HL-60 (cell line): ENCODE results near the gene NBAS.

Experiments used
- DNase-seq, 2 experiments: peaks; one replicate each; pipeline ENCODE4 v3.0.0-alpha.2; 2010 to 2020; ENCODE audit warnings: low read depth in 1 of 2, low spot score in 1 of 2
- H3K27ac ChIP-seq: fragments of 250-450 bp; sonication (Bioruptor Pico); replicated peaks from 2 replicates; pipeline ENCODE4 v1.5.1; 2020; ENCODE audit warnings: mild to moderate bottlenecking, moderate library complexity
- H3K27me3 ChIP-seq: fragments of 250-450 bp; sonication (Bioruptor Pico); 2 replicates; pipeline ENCODE4 v1.5.1; 2021; ENCODE audit warnings: mild to moderate bottlenecking, moderate library complexity; ENCODE audit not compliant: insufficient read depth, poor library complexity, severe bottlenecking
- H3K4me3 ChIP-seq: replicated peaks from 2 replicates; pipeline ENCODE4 v1.5.1; 2011; ENCODE audit warnings: mild to moderate bottlenecking, control low read depth, low read length; ENCODE audit not compliant: insufficient read depth
- GABPA ChIP-seq: IDR thresholded peaks from 2 replicates; pipeline ENCODE4 v1.6.1; 2012; ENCODE audit warnings: low read depth
- POLR2AphosphoS5 ChIP-seq: IDR thresholded peaks from 2 replicates; pipeline ENCODE4 v1.6.1; 2012; ENCODE audit warnings: low read depth
- SPI1 ChIP-seq: IDR thresholded peaks from 2 replicates; pipeline ENCODE4 v1.6.1; 2012; ENCODE audit warnings: low read depth, mild to moderate bottlenecking, borderline replicate concordance
- TF ChIP-seq, protein P1 (sequence below): IDR thresholded peaks from one replicate; pipeline ENCODE4 v1.5.1; 2011; ENCODE audit warnings: low read length, control low read depth, inconsistent platforms; ENCODE audit not compliant: insufficient read depth
- TF ChIP-seq, protein P2 (sequence below): IDR thresholded peaks from 2 replicates; pipeline ENCODE4 v1.6.1; 2012; ENCODE audit warnings: low read depth; ENCODE audit not compliant: insufficient replicate concordance

Gene NBAS

DNA sequence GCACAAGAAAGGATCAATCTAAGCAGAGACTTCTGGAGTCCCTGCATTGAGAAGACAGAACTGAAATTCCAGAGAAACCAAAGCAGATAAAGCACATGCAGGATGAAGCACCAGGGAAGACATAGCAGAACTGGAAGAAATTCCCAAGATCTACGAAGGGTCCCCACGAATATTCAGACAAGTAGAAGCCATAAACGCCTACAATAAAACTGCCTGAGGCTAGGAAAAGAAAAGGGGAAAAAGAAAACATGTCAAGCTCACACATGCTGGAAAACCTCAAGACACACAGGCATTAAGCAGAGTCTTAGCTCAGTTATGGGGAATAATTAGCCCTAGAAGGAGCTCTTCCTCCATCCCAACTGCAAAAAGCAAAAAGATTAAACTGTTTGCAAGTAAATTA lies 171.2 kb downstream of the NBAS start:
- Histone ChIP-seq H3K4me3 (no peak overlapping the region), H3K27ac (no peak overlapping the region), H3K27me3 (no peaks in the 10 kb centered on the region)
- DNase-seq = no peak
- no peak for TF ChIP-seq GABPA
- no peak for TF ChIP-seq POLR2AphosphoS5
- TF ChIP-seq, protein P1, sequence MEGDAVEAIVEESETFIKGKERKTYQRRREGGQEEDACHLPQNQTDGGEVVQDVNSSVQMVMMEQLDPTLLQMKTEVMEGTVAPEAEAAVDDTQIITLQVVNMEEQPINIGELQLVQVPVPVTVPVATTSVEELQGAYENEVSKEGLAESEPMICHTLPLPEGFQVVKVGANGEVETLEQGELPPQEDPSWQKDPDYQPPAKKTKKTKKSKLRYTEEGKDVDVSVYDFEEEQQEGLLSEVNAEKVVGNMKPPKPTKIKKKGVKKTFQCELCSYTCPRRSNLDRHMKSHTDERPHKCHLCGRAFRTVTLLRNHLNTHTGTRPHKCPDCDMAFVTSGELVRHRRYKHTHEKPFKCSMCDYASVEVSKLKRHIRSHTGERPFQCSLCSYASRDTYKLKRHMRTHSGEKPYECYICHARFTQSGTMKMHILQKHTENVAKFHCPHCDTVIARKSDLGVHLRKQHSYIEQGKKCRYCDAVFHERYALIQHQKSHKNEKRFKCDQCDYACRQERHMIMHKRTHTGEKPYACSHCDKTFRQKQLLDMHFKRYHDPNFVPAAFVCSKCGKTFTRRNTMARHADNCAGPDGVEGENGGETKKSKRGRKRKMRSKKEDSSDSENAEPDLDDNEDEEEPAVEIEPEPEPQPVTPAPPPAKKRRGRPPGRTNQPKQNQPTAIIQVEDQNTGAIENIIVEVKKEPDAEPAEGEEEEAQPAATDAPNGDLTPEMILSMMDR = no peak
- TF ChIP-seq SPI1 = no peak
- TF ChIP-seq, protein P2, sequence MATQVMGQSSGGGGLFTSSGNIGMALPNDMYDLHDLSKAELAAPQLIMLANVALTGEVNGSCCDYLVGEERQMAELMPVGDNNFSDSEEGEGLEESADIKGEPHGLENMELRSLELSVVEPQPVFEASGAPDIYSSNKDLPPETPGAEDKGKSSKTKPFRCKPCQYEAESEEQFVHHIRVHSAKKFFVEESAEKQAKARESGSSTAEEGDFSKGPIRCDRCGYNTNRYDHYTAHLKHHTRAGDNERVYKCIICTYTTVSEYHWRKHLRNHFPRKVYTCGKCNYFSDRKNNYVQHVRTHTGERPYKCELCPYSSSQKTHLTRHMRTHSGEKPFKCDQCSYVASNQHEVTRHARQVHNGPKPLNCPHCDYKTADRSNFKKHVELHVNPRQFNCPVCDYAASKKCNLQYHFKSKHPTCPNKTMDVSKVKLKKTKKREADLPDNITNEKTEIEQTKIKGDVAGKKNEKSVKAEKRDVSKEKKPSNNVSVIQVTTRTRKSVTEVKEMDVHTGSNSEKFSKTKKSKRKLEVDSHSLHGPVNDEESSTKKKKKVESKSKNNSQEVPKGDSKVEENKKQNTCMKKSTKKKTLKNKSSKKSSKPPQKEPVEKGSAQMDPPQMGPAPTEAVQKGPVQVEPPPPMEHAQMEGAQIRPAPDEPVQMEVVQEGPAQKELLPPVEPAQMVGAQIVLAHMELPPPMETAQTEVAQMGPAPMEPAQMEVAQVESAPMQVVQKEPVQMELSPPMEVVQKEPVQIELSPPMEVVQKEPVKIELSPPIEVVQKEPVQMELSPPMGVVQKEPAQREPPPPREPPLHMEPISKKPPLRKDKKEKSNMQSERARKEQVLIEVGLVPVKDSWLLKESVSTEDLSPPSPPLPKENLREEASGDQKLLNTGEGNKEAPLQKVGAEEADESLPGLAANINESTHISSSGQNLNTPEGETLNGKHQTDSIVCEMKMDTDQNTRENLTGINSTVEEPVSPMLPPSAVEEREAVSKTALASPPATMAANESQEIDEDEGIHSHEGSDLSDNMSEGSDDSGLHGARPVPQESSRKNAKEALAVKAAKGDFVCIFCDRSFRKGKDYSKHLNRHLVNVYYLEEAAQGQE = no peak

DNA sequence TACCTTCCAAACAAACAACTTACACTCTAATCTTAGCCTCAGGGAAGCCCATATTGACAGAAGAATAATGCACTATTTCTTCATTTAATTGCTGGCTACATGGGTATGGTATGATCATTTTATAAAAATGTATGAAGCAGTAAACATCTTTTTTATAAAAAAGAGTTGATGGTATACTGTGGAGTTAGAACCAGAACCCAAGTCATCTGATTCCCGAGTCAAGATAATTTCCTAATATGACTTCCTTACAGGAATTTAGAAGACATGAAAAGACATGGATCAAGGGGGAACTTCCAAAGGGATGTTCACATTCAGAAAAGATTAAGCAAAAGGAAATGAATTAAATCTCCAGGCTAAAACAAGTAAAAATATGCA lies 171.8 kb downstream of the NBAS start:
- TF ChIP-seq, protein P2 = no peak
- TF ChIP-seq POLR2AphosphoS5 = no peak
- TF ChIP-seq SPI1 = no peak
- TF ChIP-seq, protein P1 = no peak
- no peaks in the 10 kb centered on the region for H3K27me3 ChIP-seq
- H3K27ac ChIP-seq = no peak overlapping the region
- H3K4me3 ChIP-seq = no peak overlapping the region
- DNase-seq = no peak

DNA sequence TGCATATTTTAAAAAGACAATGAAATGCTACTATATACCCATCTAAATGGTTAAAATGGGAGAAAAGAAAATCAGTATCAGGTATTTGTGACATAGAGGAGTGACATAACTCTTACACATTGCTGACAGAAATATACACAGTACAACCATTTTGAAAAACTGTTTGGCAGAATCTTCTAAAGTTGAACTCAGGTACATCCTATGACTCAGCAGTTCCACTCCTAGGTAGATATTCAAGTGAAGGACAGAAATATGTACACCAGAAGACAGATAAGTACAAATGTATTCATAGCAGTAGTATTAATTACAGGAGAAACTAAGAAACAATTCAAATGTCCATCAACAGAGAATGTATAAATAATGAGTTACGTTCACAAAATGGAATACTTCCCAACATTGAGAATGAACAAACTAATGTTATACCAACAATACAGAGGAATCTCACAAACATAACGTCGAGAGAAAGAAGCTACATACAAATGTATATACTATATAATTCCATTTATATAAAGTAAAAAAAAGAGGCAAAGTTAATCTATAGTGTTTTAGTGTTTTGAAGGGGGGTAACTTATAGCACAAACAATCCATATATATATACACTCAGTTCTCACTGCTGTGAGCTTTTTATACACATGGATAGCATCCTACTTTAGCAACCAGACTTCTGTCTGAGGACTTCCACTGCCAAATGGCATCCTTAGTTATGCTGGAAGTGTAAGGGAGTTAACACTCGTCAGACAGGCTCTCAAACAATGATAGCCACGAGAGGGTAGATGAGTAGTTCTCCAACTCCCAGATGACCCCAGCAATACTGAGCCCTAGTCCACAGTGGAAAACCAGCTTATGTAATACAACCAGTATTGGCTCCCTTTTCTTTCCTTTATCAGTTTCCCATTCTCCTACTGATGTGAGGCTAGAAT lies 172.5 kb downstream of the NBAS start:
- H3K27me3 ChIP-seq = no peaks in the 10 kb centered on the region
- no peak overlapping the region for H3K27ac ChIP-seq
- TF ChIP-seq GABPA (no peak), SPI1 (no peak)
- TF ChIP-seq, protein P2 = no peak
- TF ChIP-seq, protein P1 = no peak
- H3K4me3 ChIP-seq = no peak overlapping the region
- no peak for DNase-seq
